BLaER1 treated with 17β-estradiol and CSF1 and Interleukin-3, amounts not matched to agents 10 nM and 100 nM (cell line): ENCODE results near the gene HSD17B2.

Source experiments
- H3K27ac ChIP-seq, 11 experiments: shearing (Covaris generic); formaldehyde crosslinking; 2 replicates each; pipeline ENCODE4 v1.8.1; 2022
- H3K27me3 ChIP-seq, 11 experiments: shearing (Covaris generic); formaldehyde crosslinking; 2 replicates each; pipeline ENCODE4 v1.8.1; 2022
- H3K36me3 ChIP-seq, 11 experiments: shearing (Covaris generic); formaldehyde crosslinking; 2 replicates each; pipeline ENCODE4 v1.8.1; 2022
- H3K4me1 ChIP-seq, 10 experiments: shearing (Covaris generic); formaldehyde crosslinking; 2 replicates each; pipeline ENCODE4 v1.8.1; 2022
- H3K4me2 ChIP-seq, 11 experiments: shearing (Covaris generic); formaldehyde crosslinking; 2 replicates each; pipeline ENCODE4 v1.8.1; 2022
- H3K4me3 ChIP-seq, 10 experiments: shearing (Covaris generic); formaldehyde crosslinking; 2 replicates each; pipeline ENCODE4 v1.8.1; 2022
- H3K9ac ChIP-seq, 11 experiments: shearing (Covaris generic); formaldehyde crosslinking; 2 replicates each; pipeline ENCODE4 v1.8.1; 2022
- H3K9me3 ChIP-seq, 11 experiments: shearing (Covaris generic); formaldehyde crosslinking; replicated peaks in 1 of 11; 2 replicates each; pipeline ENCODE4 v1.8.1; 2022
- H4K20me1 ChIP-seq, 11 experiments: shearing (Covaris generic); formaldehyde crosslinking; 2 replicates each; pipeline ENCODE4 v1.8.1; 2022
- Cebpa-rat ChIP-seq, 11 experiments: shearing (Covaris generic); IDR thresholded peaks; 2 replicates each; pipeline ENCODE4 v1.8.1; 2022

The HSD17B2 gene

DNA sequence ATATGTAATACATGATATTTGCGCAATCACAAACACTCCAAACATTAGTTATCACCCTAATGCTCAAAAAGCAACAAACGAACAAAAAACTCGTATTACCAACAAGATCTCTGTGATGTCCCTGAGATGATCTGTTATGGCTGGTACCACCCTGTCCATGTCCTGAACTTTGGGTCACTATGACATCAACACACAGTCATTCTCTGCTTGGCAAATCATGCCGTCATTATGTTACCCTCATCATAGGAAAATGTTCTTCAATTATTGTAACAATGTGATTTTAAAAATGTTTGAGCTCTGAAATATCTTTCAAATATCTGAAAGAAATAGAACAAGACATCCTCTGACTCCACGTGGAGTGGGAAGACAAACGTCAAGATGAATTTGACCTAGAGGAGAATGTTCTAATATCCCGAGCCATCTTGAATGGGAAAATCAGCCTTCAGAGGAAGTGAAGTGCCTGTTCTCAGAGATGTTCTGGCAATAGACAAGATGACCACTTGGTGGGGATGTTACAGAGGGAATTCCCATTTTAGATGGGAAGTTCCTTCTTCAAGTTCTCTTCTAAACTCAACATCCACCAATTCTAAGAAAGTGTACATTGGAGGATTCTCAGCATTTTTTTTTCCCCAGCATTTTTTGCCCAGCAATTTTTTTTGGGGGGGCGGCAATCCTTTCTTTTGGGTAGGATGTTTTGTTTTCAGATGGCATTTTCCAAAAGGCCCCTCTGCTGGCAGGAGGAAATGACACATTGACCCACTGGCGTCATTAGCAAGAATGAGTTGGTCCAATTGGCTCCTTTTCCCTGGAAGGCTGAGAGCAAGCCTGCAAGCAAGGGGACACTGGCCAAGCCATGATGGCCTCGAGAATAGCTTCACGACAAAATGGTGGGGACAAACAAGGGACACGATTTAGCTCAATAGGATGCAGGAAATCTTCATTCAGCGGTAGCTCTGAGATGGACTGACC lies 3.7 kb upstream of the HSD17B2 start:
- Histone ChIP-seq H3K9ac (no peak overlapping the region), H3K27me3 (no peaks in the 10 kb centered on the region), H3K36me3 (no peaks in the 10 kb centered on the region), H3K4me3 (no peak overlapping the region), H3K4me1 (peaks cover 8 to 16% (median 10%) of the 10 kb centered on the region in 10 experiments; a peak in 15 of 20 replicates), H3K9me3 (no peaks in the 10 kb centered on the region), H4K20me1 (no peaks in the 10 kb centered on the region), H3K4me2 (peak overlapping the region in 2 of 11 experiments; percentile 5 to 31; a peak in 1 of 22 replicates), H3K27ac (no peak overlapping the region)
- TF ChIP-seq Cebpa-rat (IDR thresholded peaks at IDR 0.05), result no peak

DNA sequence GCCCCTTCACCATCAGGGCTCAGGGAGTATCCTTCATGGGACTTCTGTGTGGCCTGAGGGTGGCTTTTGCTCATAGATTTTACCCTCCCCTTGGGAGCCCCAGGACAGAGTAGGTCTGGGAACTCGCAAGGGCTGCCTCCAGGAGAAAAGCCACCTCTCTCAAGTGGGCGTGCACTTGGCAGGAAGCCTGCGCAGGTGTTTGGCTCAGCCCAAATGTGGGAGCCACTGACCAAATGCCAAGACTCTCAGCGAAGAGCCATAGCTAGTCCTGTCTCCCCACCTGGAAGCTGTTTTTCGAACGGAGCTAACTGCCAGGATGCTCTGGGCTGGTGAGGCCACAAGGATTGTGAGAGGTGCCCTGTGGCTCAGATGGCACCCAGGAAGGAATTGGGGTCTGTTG lies 2.0 kb upstream of the HSD17B2 start:
- no peak overlapping the region for H3K27ac ChIP-seq
- H3K36me3 ChIP-seq, result no peaks in the 10 kb centered on the region
- H3K9me3 ChIP-seq, result no peaks in the 10 kb centered on the region
- no peak overlapping the region for H3K4me3 ChIP-seq
- H3K4me1 ChIP-seq, result peaks cover 8 to 16% (median 10%) of the 10 kb centered on the region in 10 experiments; a peak in 15 of 20 replicates
- H3K9ac ChIP-seq, result no peak overlapping the region
- H3K27me3 ChIP-seq, result no peaks in the 10 kb centered on the region
- peak overlapping the region in 9 of 11 experiments; percentile 30 to 57 (median 44); a peak in 17 of 22 replicates for H3K4me2 ChIP-seq
- H4K20me1 ChIP-seq, result no peaks in the 10 kb centered on the region
- TF ChIP-seq Cebpa-rat (IDR thresholded peaks at IDR 0.05), result no peak

DNA sequence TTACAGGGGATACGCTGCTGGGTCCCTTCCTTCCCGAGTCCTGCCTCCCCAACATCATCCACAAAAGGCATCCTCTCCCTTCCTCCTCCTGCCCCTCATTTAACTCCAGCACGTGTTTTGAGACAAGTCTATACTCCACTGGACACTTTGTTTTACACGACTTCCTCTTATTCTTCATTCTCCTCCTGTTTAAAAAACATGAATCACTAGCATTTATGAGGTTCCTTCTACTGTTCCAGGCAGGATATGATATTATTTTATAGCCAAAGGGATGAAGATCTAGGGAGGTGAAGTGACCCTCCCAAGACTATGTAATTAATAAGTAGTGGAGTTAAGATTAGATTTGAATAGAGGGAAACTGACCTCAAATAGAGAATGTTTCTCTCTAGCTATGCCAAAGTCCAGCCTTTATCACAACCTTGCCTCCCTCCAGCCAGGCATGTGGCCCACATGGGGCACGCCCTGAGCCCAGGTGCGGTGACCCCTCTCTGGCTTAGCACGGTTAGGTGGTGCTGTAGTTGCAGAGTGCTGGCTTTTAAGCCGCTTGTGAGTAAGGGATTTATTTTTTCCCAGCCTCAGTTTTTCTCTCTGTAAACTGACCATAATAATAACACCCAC lies 1.3 kb upstream of the HSD17B2 start:
- Histone ChIP-seq H3K27ac (no peak overlapping the region), H3K4me3 (no peak overlapping the region), H3K9ac (no peak overlapping the region), H3K27me3 (no peaks in the 10 kb centered on the region), H3K4me1 (peaks cover 8 to 16% (median 10%) of the 10 kb centered on the region in 10 experiments; a peak in 15 of 20 replicates), H3K36me3 (no peaks in the 10 kb centered on the region), H3K4me2 (peak overlapping the region in 9 of 11 experiments; percentile 30 to 57 (median 44); a peak in 15 of 22 replicates), H3K9me3 (no peaks in the 10 kb centered on the region), H4K20me1 (no peaks in the 10 kb centered on the region)
- TF ChIP-seq Cebpa-rat (IDR thresholded peaks at IDR 0.05), result no peak

DNA sequence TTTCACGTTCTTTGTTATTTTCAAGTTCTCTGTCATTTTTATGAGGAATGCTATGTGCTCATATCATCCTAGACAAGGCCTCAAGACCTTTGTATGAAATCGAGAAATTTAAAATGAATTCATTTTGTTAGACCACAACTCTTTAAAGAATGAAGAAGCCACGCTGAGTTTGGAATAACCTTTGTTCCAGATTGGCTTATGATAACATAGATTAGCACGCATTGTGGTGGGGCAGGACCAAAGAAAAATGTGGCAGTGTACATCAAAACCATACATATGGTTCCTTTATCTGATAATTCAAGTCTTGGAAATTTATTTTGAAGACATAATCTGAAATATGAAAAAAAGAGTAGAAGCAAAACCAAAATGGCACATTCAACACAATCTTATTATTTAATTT lies 2.2 kb downstream of the HSD17B2 start:
- Histone ChIP-seq H4K20me1 (no peaks in the 10 kb centered on the region), H3K36me3 (no peaks in the 10 kb centered on the region), H3K4me2 (no peak overlapping the region), H3K27me3 (no peaks in the 10 kb centered on the region), H3K4me1 (peaks cover 8 to 16% (median 9%) of the 10 kb centered on the region in 10 experiments; a peak in 14 of 20 replicates), H3K27ac (no peak overlapping the region), H3K9ac (no peak overlapping the region), H3K4me3 (no peak overlapping the region), H3K9me3 (no peaks in the 10 kb centered on the region)
- no peak for TF ChIP-seq Cebpa-rat (IDR thresholded peaks at IDR 0.05)

DNA sequence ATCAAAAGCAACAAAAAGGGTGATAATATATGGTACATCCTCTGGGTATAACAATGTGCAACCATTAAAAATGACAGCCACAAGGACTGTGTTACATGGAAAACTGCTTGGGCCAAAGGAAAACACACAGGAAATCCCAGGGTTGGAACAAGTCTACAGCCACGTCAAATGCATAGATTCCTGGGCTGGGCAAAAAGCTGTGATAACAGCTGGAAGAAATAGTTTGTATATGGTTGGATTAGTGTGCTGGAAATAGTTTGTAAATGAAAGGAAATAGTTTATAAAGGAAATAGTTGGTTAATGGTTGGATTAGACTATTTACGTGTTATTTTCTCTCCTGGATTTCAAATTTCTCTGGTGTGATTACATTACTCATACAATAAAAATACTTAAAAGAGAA lies 2.6 kb downstream of the HSD17B2 start:
- TF ChIP-seq Cebpa-rat (IDR thresholded peaks at IDR 0.05), result no peak

DNA sequence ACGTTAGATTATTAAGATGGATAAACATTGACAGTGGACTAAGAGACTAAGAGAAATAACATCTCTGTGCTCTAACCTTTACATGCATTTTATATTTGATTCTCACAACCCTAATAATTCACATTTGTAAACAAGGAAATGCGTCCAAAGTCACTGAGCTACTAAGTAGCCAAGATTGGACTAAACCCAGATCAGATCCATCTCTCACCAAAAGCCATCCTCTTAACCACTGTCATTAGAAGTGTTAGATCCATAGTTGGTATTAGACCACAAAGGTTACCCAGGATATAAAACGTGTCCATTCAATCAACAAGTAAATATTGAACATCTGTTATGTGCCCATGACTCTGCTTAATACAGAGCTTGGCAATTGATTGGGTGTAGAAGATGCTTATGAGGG lies 5.2 kb downstream of the HSD17B2 start:
- H3K4me3 ChIP-seq, result no peak overlapping the region
- no peaks in the 10 kb centered on the region for H3K9me3 ChIP-seq
- no peaks in the 10 kb centered on the region for H3K27me3 ChIP-seq
- no peak overlapping the region for H3K4me2 ChIP-seq
- H3K4me1 ChIP-seq, result peaks cover 0 to 1% (median 0%) of the 10 kb centered on the region in 10 experiments; a peak in 1 of 20 replicates
- H3K9ac ChIP-seq, result no peak overlapping the region
- no peaks in the 10 kb centered on the region for H3K36me3 ChIP-seq
- H4K20me1 ChIP-seq, result no peaks in the 10 kb centered on the region
- no peak for TF ChIP-seq Cebpa-rat (IDR thresholded peaks at IDR 0.05)
- H3K27ac ChIP-seq, result no peak overlapping the region

More for the DNA sequence above, 2.6 kb downstream of the HSD17B2 start:
- Histone ChIP-seq H4K20me1 (no peaks in the 10 kb centered on the region), H3K9ac (no peak overlapping the region), H3K4me3 (no peak overlapping the region), H3K4me2 (no peak overlapping the region), H3K27ac (no peak overlapping the region), H3K9me3 (no peaks in the 10 kb centered on the region), H3K36me3 (no peaks in the 10 kb centered on the region), H3K27me3 (no peaks in the 10 kb centered on the region), H3K4me1 (peaks cover 8 to 16% (median 9%) of the 10 kb centered on the region in 10 experiments; a peak in 14 of 20 replicates)

DNA sequence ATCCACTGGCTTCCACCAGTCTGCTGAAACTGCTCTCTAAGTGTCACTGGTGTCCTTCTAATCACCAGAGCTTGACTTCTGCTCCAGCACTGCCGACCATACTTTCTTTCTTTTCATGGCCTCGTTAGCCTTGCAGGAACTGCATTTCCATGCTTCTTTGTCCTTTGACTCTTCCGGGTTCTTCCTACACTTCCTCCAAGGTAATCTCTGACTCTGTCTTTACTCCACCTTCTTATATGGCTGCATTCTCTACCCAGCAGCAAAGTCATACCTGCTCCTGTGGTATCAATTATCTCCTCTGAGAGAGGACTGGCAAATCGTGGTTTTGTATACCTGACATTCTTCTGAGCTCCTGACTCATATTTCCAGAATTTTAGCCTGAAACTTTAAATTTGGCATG lies 6.5 kb downstream of the HSD17B2 start:
- H3K4me3 ChIP-seq, result no peak overlapping the region
- no peak overlapping the region for H3K9ac ChIP-seq
- H3K4me1 ChIP-seq, result no peaks in the 10 kb centered on the region
- no peaks in the 10 kb centered on the region for H3K36me3 ChIP-seq
- H4K20me1 ChIP-seq, result no peaks in the 10 kb centered on the region
- H3K27me3 ChIP-seq, result no peaks in the 10 kb centered on the region
- H3K27ac ChIP-seq, result no peak overlapping the region
- no peak for TF ChIP-seq Cebpa-rat (IDR thresholded peaks at IDR 0.05)
- no peaks in the 10 kb centered on the region for H3K9me3 ChIP-seq
- H3K4me2 ChIP-seq, result no peak overlapping the region

- H3K4me3 ChIP-seq, result no peak overlapping the region
- H3K36me3 ChIP-seq, result no peaks in the 10 kb centered on the region
- H3K9ac ChIP-seq, result no peak overlapping the region
- no peaks in the 10 kb centered on the region for H4K20me1 ChIP-seq
- no peaks in the 10 kb centered on the region for H3K27me3 ChIP-seq
- no peak overlapping the region for H3K27ac ChIP-seq
- H3K9me3 ChIP-seq, result no peaks in the 10 kb centered on the region
- H3K4me2 ChIP-seq, result no peak overlapping the region
- no peaks in the 10 kb centered on the region for H3K4me1 ChIP-seq
- TF ChIP-seq Cebpa-rat (IDR thresholded peaks at IDR 0.05), result no peak
Measured at GRCh38 chr16:82042144-82042543, 7.1 kb downstream of the HSD17B2 start.

DNA sequence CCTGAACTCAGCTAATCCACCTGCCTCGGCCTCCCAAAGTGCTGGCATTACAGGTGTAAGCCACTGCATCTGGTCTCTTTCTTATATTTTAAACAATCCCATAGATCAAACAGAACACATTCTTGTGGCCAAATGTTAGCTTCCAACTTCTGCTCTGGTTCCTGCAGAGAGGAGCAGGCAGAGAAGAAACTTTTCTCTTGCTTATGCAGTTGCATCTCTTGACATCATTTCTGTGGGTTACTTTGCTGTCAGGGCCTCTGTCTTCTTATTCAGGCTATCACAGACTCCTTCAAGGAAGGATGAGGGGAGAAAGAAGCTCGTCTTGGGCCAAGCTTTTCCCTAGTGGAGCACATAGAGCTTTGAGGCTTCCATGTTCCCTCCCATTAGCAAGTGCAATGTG lies 7.8 kb downstream of the HSD17B2 start:
- H3K4me1 ChIP-seq, result no peaks in the 10 kb centered on the region
- H3K9ac ChIP-seq, result no peak overlapping the region
- TF ChIP-seq Cebpa-rat (IDR thresholded peaks at IDR 0.05), result no peak
- no peaks in the 10 kb centered on the region for H3K9me3 ChIP-seq
- H3K27me3 ChIP-seq, result no peaks in the 10 kb centered on the region
- no peak overlapping the region for H3K4me3 ChIP-seq
- H3K27ac ChIP-seq, result no peak overlapping the region
- no peaks in the 10 kb centered on the region for H3K36me3 ChIP-seq
- no peak overlapping the region for H3K4me2 ChIP-seq
- H4K20me1 ChIP-seq, result no peaks in the 10 kb centered on the region
